ENCODE measurements around the gene AQP5.

AQP5 gene

DNA sequence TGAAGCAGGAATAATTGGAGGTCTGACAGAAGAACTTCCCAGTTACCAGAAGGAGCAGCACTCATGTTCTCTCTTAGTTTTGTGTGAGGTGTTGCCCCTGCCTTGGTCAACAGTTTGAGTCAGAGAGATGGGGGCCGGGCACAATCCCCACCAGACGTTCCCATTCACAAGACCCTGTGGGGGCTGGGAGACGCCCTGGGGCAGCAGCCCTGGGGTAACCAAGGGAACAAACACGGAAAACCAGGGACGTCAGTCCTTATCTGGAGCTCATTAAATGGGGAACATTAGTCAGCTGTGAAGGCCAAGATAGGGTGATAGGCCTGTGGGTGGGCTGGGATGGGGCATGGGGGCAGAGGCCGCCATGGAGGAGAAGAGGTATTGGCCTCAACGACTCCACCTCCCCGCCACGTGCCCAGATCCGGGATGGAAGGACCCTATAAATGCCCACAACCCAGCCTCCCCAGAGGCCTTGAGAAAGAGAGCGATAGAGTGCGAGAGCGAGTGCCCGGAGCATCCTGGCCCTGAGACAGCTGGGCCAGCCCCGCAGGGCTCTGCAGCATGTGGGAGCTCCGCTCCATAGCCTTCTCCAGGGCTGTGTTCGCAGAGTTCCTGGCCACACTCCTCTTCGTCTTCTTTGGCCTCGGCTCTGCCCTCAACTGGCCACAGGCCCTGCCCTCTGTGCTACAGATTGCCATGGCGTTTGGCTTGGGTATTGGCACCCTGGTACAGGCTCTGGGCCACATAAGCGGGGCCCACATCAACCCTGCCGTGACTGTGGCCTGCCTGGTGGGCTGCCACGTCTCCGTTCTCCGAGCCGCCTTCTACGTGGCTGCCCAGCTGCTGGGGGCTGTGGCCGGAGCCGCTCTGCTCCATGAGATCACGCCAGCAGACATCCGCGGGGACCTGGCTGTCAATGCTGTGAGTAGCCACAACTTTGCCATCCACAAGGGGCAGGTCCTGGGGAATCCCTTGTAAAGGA lies 11.1 kb upstream of the AQP5 start, which contains the start of gene AQP2:
Gene AQP2, plus strand, starts transcription at position 465 of the 979 bp plus-strand sequence. Its CDS starts 94 bp downstream, at position 559.
- Mint-ChIP-seq H3K4me3 (no peak within 1 kb of the TSS), H3K27ac (peak within 1 kb of the TSS; percentile 1), H3K9me3 (no peaks in the 10 kb centered on the region), H3K27me3 (peaks cover 33 to 52% of the 10 kb centered on the region in 2 donors), H3K36me3 (no peaks in the 10 kb centered on the region), H3K4me1 (peaks cover 4 to 18% of the 10 kb centered on the region in 2 donors)
- DNase-seq = no peak
- no peak for ATAC-seq (replicated peaks)

DNA sequence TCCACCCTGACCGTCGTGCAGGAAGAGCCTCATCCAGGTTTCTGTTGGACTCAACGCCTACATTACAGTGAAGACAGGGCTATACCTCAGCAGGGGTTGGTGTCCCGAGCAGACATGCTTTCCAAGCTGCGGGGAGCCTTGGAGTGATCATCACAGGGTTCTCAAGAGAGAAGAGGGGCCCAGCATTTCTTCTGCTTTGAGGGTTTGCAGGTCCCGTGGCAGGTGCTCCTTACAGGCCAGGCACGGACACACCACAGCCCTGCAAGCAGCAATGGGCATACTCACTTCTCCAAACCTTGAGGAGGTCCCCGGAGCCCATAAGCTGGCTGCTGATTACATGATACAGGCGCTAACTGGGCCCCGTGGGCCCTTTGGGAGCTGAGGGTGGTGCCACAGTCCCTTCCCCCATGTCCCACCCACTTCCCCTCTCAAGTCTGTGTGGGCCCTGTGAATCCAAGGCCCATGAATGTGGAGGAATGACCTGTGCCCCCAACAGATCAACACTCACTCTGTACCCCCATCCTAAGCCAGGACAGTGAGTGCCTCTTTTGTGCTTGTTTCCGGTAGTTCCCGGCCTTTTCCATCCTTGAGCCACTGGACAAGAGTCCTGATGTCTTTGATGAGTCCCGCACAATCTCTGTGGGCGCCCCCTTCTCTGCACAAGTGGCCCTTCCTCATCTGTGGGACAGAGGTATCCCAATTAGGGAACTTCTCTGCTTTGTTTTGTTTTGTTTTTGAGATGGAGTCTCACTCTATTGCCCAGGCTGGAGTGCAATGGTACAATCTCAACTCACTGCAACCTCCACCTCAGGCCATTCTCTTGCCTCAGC lies 10.0 kb upstream of the AQP5 start:
- no peak overlapping the region for H3K4me3 Mint-ChIP-seq
- H3K36me3 Mint-ChIP-seq = no peaks in the 10 kb centered on the region
- H3K4me1 Mint-ChIP-seq = peaks cover 4 to 18% of the 10 kb centered on the region in 2 donors
- H3K9me3 Mint-ChIP-seq = no peaks in the 10 kb centered on the region
- H3K27me3 Mint-ChIP-seq = peaks cover 36 to 61% of the 10 kb centered on the region in 2 donors
- ATAC-seq (replicated peaks) = no peak
- H3K27ac Mint-ChIP-seq = no peak overlapping the region
- DNase-seq = no peak

DNA sequence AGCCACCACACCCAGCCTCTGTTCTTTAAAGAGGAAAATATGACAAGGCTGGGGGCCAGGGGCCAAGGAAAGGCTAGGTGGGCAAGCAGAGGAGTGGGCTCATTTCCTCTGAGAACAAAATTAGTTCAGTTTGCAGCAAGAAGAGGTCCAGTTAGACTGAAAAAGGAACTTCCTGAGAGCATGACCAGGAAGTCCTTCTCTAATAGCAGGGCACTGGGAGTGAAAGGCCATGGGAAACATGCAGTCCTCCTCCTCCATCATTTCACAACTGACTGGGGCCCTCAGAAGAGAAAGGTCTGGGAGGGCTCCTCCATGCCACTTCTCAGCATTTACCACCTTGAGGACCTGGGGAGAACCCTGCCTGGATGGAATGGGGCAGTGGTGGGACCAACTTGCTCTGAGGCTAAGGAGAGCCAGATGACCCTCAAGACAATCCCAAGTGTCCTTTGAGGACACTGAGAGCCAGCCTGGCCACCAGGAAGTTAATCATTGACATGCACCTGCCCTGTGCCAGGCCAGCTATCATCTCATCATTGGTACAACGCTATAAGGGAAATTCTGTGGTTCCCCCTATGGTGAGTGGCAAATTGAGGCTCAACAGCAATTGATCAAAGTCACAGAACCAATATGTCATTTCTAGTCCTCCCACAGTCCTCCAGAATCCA lies 9.1 kb upstream of the AQP5 start:
- peaks cover 41 to 70% of the 10 kb centered on the region in 2 donors for H3K27me3 Mint-ChIP-seq
- no peak overlapping the region for H3K27ac Mint-ChIP-seq
- no peak overlapping the region for H3K4me3 Mint-ChIP-seq
- H3K9me3 Mint-ChIP-seq = no peaks in the 10 kb centered on the region
- H3K4me1 Mint-ChIP-seq = peaks cover 5 to 18% of the 10 kb centered on the region in 2 donors
- DNase-seq (no peak), ATAC-seq (replicated peaks) (no peak)
- H3K36me3 Mint-ChIP-seq = no peaks in the 10 kb centered on the region

DNA sequence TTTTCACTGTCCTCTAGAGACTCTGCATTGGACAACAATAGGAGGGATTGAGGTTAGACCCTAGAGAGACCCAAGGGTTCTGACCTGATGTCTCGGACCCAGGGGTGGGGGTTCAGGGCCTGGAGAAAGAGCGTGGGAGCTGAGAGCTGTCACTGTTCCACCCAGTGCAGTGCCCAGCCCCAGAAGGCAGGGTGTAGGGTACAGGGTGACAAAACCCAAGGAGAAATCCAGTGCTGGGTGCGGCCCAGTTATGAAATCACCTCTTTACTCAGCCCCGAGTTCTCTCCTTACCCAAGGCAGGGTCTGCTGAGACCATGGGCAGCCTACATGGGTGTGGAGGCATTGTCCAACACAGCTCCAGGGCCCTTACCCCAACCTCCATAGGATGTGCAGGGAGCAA lies 8.5 kb upstream of the AQP5 start:
- H3K9me3 Mint-ChIP-seq = no peaks in the 10 kb centered on the region
- H3K27me3 Mint-ChIP-seq = peaks cover 46 to 76% of the 10 kb centered on the region in 2 donors
- ATAC-seq (replicated peaks) (no peak), DNase-seq (no peak)
- no peak overlapping the region for H3K4me3 Mint-ChIP-seq
- no peaks in the 10 kb centered on the region for H3K36me3 Mint-ChIP-seq
- no peak overlapping the region for H3K27ac Mint-ChIP-seq
- peaks cover 5 to 18% of the 10 kb centered on the region in 2 donors for H3K4me1 Mint-ChIP-seq

DNA sequence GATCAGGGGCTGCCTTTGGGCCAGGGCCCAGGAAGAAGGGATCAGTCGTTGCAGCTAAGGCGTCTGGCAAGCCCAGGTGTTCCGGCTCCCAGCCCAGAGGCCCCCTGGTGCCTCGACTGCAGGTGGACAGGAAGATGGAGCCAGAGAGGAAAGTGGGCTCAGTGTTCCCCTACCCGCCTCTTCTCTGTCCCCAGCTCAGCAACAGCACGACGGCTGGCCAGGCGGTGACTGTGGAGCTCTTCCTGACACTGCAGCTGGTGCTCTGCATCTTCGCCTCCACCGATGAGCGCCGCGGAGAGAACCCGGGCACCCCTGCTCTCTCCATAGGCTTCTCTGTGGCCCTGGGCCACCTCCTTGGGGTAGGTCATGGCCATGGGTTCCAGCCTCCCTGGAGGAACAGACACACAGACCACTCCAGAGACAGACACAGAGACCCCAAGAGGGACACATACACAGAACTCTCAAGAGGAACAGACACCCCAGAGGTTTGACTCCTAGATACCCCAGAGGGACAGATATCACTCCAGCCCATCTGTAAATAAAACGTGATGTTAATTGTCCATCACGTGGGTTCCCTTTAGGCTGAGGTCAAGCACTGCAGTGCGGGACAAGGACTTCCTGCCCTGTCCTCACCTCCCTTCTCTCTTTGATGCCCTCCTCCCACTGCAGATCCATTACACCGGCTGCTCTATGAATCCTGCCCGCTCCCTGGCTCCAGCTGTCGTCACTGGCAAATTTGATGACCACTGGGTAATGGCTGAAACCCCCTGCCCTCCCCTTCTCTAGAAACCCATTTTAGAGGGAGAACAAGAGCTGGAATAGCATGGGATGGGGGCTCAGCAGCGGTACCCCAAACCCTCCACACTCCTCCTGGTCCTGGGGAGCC lies 7.5 kb upstream of the AQP5 start:
- no peak overlapping the region for H3K4me3 Mint-ChIP-seq
- H3K27ac Mint-ChIP-seq = no peak overlapping the region
- no peak for ATAC-seq (replicated peaks)
- no peaks in the 10 kb centered on the region for H3K9me3 Mint-ChIP-seq
- no peaks in the 10 kb centered on the region for H3K36me3 Mint-ChIP-seq
- peaks cover 5 to 18% of the 10 kb centered on the region in 2 donors for H3K4me1 Mint-ChIP-seq
- H3K27me3 Mint-ChIP-seq = peaks cover 56 to 82% of the 10 kb centered on the region in 2 donors
- no peak for DNase-seq

DNA sequence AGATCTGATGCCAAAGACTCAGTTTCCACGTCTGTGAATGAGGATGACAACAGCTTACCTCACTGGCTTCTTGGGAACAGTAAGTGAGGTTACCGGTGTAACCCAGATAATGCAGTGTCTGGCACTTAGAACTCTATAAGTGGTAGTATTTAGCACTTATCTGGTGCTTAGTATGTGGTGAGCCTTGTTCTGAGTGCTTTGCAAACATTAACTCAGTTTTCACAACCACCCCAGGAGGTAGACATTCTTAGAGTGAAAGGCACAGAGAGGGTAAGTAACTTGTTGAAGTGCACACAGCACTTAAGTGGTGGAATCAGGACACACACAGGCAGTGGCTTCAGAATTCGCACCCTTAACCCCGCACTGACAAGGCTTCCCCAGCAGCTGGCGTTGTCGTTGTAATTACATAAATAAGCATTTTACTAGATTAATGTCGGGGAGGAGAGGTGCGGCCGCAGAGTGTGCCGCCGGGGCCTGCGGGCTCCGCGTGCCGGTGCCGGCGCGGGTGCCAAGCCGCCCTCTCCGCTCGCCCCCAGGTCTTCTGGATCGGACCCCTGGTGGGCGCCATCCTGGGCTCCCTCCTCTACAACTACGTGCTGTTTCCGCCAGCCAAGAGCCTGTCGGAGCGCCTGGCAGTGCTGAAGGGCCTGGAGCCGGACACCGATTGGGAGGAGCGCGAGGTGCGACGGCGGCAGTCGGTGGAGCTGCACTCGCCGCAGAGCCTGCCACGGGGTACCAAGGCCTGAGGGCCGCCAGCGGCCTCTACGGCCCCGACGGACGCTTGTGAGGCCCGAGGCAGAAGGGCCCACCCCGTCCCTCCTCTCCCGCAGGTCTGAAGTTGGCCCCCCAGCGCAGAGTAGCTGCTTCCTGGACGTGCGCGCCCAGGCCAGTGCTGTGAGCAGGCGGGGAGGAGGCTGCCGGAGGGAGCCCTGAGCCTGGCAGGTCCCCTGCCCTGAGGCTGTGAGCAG lies 6.5 kb upstream of the AQP5 start:
- Mint-ChIP-seq H3K9me3 (no peaks in the 10 kb centered on the region), H3K27me3 (peaks cover 60 to 82% of the 10 kb centered on the region in 2 donors), H3K27ac (no peak overlapping the region), H3K4me1 (peaks cover 5 to 22% of the 10 kb centered on the region in 2 donors), H3K36me3 (no peaks in the 10 kb centered on the region), H3K4me3 (no peak overlapping the region)
- DNase-seq = no peak
- ATAC-seq (replicated peaks) = peak in 1 of 2 donors; percentile 19

DNA sequence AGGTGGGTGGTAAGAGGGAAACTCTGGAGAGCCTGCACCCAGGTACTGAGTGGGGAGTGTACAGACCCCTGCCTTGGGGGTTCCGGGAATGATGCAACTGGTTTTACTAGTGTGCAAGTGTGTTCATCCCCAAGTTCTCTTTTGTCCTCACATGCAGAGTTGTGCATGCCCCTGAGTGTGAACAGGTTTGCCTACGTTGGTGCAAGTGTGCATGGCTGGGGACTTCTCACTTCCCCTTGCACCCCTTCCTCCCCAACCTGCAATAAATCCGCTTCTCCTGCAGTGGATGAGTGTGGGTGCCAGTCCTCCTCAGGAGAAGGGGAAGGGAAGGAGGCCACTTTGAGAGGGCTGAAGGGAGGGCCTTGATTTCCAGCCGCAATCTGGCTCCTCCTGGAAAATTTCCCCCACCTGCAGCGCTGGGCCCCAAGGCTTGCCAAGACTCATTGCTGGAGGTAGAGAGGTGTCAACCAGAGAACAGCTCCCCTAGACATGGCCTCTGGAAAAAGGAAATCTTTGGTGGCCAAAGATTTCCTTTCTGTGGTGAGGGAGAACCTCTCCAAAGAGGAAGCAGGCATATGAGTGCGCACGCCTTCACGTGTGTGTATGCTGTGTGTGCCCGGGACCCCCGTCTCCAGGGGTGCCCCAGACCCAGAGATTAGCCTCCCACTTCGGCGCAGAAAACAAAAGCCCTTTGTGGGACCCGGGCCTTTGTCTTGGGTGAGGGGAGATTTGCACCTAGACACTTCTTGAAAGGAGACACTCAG lies 5.6 kb upstream of the AQP5 start:
- Mint-ChIP-seq H3K9me3 (no peaks in the 10 kb centered on the region), H3K27ac (no peak overlapping the region), H3K4me1 (peaks cover 10 to 29% of the 10 kb centered on the region in 2 donors), H3K4me3 (no peak overlapping the region), H3K36me3 (no peaks in the 10 kb centered on the region), H3K27me3 (peaks cover 64 to 87% of the 10 kb centered on the region in 2 donors)
- DNase-seq (no peak), ATAC-seq (replicated peaks) (peak; percentile 23 to 26)

DNA sequence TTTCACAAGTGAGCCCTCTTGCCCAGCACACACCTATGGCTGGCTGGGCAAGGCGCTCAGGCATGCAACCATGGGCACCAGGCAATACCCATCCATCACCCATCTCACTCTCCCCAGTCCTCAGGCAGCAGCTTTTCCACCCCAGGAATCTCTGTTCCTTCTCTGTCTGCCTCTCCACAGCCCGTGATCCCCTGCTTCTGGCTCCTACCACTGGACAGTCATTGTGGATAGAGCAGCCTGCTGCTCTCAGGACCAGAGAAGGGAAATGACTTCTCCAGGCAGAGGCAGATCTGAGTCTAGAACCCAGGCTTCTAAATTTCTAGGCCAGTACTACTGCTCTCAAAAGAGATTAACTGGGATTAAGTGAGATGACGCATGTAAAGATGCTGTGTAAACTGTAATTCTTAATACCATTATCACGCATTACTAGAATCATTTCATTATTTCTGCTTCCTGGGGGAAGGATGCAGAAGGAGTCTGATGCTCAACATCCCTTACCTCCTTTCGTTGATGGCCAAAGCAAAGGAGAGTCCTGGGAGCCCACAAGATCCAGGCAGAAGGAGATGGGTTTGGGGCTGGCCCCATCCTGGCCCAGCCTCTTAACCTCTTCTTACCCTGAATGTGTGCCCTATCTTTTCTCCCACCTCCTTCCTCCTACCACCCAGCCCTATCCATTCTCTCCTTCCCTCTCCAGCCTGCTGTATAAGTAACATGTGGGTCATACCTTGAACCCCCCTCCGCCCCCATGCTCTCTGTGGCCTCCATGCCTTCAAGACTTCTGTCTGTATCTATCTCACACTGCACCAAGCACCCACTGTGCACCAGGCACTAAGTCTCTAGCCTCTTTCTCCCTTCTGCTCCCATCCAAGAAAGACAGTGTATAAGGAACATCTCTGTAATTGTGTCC lies 4.8 kb upstream of the AQP5 start:
- DNase-seq = no peak
- H3K4me1 Mint-ChIP-seq = peaks cover 10 to 24% of the 10 kb centered on the region in 2 donors
- peaks cover 65 to 85% of the 10 kb centered on the region in 2 donors for H3K27me3 Mint-ChIP-seq
- H3K4me3 Mint-ChIP-seq = no peak overlapping the region
- no peaks in the 10 kb centered on the region for H3K9me3 Mint-ChIP-seq
- ATAC-seq (replicated peaks) = peak; percentile 17 to 41
- H3K27ac Mint-ChIP-seq = no peak overlapping the region
- no peaks in the 10 kb centered on the region for H3K36me3 Mint-ChIP-seq

DNA sequence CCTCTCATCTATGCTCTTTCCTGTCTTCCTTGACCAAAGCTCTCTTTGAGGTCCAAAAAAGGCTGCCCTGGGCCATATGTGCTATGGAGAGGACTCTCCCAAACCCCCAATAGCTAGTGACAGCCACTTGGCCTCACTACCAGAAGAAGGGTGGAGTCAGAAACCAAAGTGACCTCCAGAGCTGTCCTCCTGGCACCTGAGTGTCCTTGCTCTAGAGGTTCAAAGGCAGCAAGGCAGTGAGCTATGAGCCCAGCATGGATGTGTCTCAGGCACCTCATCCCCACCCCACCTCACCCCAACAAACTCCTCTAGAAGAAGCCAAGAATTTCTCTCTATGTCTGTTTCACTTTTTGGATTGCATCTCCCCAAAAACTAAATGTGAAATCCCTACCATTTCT lies 4.1 kb upstream of the AQP5 start:
- Mint-ChIP-seq H3K27ac (no peak overlapping the region), H3K4me1 (peaks cover 11 to 21% of the 10 kb centered on the region in 2 donors), H3K9me3 (no peaks in the 10 kb centered on the region), H3K36me3 (no peaks in the 10 kb centered on the region), H3K27me3 (peaks cover 71 to 88% of the 10 kb centered on the region in 2 donors), H3K4me3 (no peak overlapping the region)
- no peak for ATAC-seq (replicated peaks)
- no peak for DNase-seq

DNA sequence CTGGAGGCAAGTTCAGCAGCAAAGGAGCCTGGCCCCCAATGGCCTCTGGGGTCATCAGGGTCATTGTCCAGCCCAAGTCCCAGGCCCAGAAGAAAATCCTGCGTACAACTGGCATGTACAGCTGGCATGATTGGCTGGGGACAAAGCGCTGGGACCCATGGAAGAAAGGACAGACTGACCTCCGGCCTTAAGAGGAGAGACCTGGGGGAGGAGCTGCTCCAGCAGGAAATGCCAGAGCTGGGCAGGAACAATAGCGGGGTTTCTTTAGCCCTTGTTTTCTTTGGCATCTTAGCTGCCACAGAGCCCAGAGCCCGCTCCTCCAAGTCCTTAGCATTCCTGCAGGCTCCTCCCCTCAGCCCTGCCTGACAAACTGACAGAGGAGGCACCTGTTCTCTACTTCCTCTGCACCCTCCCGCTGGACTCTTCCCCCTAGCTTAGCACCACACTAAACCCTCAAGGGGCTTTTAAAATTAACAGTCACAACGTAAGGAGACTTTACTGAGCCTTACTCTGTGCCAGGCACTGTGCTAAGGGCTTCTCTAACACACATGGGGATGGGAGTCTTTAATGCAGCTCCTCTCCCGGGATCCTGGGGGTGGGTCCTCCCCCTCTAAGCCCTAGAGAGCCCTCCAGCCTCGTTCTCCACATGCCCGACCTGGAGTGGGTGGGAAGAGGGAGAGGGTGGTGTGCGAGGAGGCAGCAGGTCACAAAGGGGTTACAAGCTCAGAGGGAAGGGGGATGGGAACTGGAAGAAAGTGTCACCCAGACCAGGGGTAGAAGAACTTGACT lies 1.8 kb upstream of the AQP5 start:
- peaks cover 12 to 21% of the 10 kb centered on the region in 2 donors for H3K4me1 Mint-ChIP-seq
- H3K36me3 Mint-ChIP-seq = no peaks in the 10 kb centered on the region
- H3K9me3 Mint-ChIP-seq = no peaks in the 10 kb centered on the region
- ATAC-seq (replicated peaks) (no peak), DNase-seq (no peak)
- H3K27me3 Mint-ChIP-seq = peaks cover 72 to 91% of the 10 kb centered on the region in 2 donors
- no peak overlapping the region for H3K27ac Mint-ChIP-seq
- H3K4me3 Mint-ChIP-seq = peak overlapping the region; percentile 11 to 18

Measured in stimulated activated naive B cell treated with anti-CD40 and anti-IgM and Interleukin-4, amounts not matched to agents 10 μg/mL and 1 μg/mL and 100 μg/mL, for 72 hours (primary cell).